Loucy (cell line): ENCODE results near the gene TMED7.

ENCODE experiments used
- H2AFZ ChIP-seq: fragments of 200-600 bp; sonication (generic); 2 replicates; pipeline ENCODE4 v1.6.0; 2016; ENCODE audit warnings: antibody characterized with exemption, mild to moderate bottlenecking, low read length, moderate library complexity
- H3F3A ChIP-seq: fragments of 200-600 bp; 2 replicates; pipeline ENCODE4 v1.6.0; 2016; ENCODE audit warnings: antibody characterized with exemption, low read depth, mild to moderate bottlenecking
- H3K27me3 ChIP-seq: fragments of 200-600 bp; sonication (generic); 2 replicates; pipeline ENCODE4 v1.6.1; 2014; ENCODE audit warnings: low read length, mild to moderate bottlenecking; ENCODE audit not compliant: insufficient read depth, poor library complexity, severe bottlenecking
- H3K36me3 ChIP-seq: fragments of 200-600 bp; sonication (generic); 2 replicates; pipeline ENCODE4 v1.6.1; 2016; ENCODE audit warnings: low read length; ENCODE audit not compliant: insufficient read depth
- H3K4me1 ChIP-seq: fragments of 200-600 bp; sonication (generic); 2 replicates; pipeline ENCODE4 v1.5.1; 2014; ENCODE audit warnings: low read length, mild to moderate bottlenecking; ENCODE audit not compliant: insufficient read depth, poor library complexity, severe bottlenecking
- H3K4me2 ChIP-seq: fragments of 200-600 bp; sonication (generic); 2 replicates; pipeline ENCODE4 v1.6.0; 2014; ENCODE audit warnings: antibody characterized with exemption, low read length, low read depth, mild to moderate bottlenecking; ENCODE audit not compliant: poor library complexity, severe bottlenecking
- H3K4me3 ChIP-seq: fragments of 200-600 bp; sonication (generic); 2 replicates; pipeline ENCODE4 v1.5.1; 2014; ENCODE audit warnings: low read length, mild to moderate bottlenecking, mixed read lengths; ENCODE audit not compliant: poor library complexity, severe bottlenecking
- H3K79me2 ChIP-seq: fragments of 200-600 bp; sonication (generic); 2 replicates; pipeline ENCODE4 v1.6.1; 2014; ENCODE audit warnings: low read length; ENCODE audit not compliant: insufficient read depth
- H3K9ac ChIP-seq: fragments of 200-600 bp; sonication (generic); 2 replicates; pipeline ENCODE4 v1.6.0; 2014; ENCODE audit warnings: mild to moderate bottlenecking, low read depth, low read length, moderate library complexity; ENCODE audit not compliant: poor library complexity, severe bottlenecking
- H3K9me2 ChIP-seq: fragments of 200-600 bp; sonication (generic); replicated peaks from 2 replicates; pipeline ENCODE4 v1.6.1; 2016; ENCODE audit warnings: low read depth, low read length, mixed read lengths
- H3K9me3 ChIP-seq: fragments of 200-600 bp; sonication (generic); 2 replicates; pipeline ENCODE4 v1.6.1; 2014; ENCODE audit warnings: mild to moderate bottlenecking, antibody characterized with exemption, low read length, low read depth; ENCODE audit not compliant: insufficient read depth
- H4K20me1 ChIP-seq: fragments of 200-600 bp; sonication (generic); 2 replicates; pipeline ENCODE4 v1.6.0; 2014; ENCODE audit warnings: antibody characterized with exemption, low read length, mild to moderate bottlenecking; ENCODE audit not compliant: insufficient read depth, poor library complexity, severe bottlenecking
- CTCF ChIP-seq: fragments of 200-600 bp; sonication (generic); conservative IDR thresholded peaks from 2 replicates; pipeline ENCODE4 v1.5.1; 2014; ENCODE audit warnings: mild to moderate bottlenecking, antibody characterized with exemption, low read length
- EZH2phosphoT487 ChIP-seq: fragments of 200-600 bp; IDR thresholded peaks from 2 replicates; pipeline ENCODE4 v1.6.1; 2018; ENCODE audit warnings: antibody characterized with exemption, mild to moderate bottlenecking, moderate library complexity, borderline replicate concordance

Gene TMED7

GRCh38 chr5:115577329-115577728 lies 48.5 kb downstream of the TMED7 start:
- no peaks in the 10 kb centered on the region for H3K36me3 ChIP-seq
- no peaks in the 10 kb centered on the region for H3K9me2 ChIP-seq
- no peaks in the 10 kb centered on the region for H3K27me3 ChIP-seq
- no peaks in the 10 kb centered on the region for H4K20me1 ChIP-seq
- H3K4me3 ChIP-seq = no peak overlapping the region
- TF ChIP-seq EZH2phosphoT487 = no peak
- TF ChIP-seq CTCF = no peak
- H3K9ac ChIP-seq = no peak overlapping the region
- H2AFZ ChIP-seq = no peak overlapping the region
- H3K9me3 ChIP-seq = no peaks in the 10 kb centered on the region
- no peak overlapping the region for H3K4me2 ChIP-seq
- no peaks in the 10 kb centered on the region for H3K79me2 ChIP-seq
- no peaks in the 10 kb centered on the region for H3F3A ChIP-seq
- no peaks in the 10 kb centered on the region for H3K4me1 ChIP-seq

GRCh38 chr5:115575167-115576070 lies 50.4 kb downstream of the TMED7 start:
- Histone ChIP-seq H3F3A (no peaks in the 10 kb centered on the region), H3K9ac (no peak overlapping the region), H3K4me3 (no peak overlapping the region), H3K9me2 (no peaks in the 10 kb centered on the region), H3K79me2 (no peaks in the 10 kb centered on the region), H3K9me3 (no peaks in the 10 kb centered on the region), H3K27me3 (no peaks in the 10 kb centered on the region), H3K4me2 (no peak overlapping the region), H2AFZ (no peak overlapping the region), H3K36me3 (no peaks in the 10 kb centered on the region), H4K20me1 (no peaks in the 10 kb centered on the region), H3K4me1 (no peaks in the 10 kb centered on the region)
- TF ChIP-seq EZH2phosphoT487 = no peak
- TF ChIP-seq CTCF = no peak

GRCh38 chr5:115573133-115573532 lies 52.7 kb downstream of the TMED7 start:
- Histone ChIP-seq H3K9me2 (no peaks in the 10 kb centered on the region), H3K27me3 (no peaks in the 10 kb centered on the region), H3K4me1 (no peaks in the 10 kb centered on the region), H3K4me3 (no peak overlapping the region), H4K20me1 (no peaks in the 10 kb centered on the region), H3K9me3 (no peaks in the 10 kb centered on the region), H3K79me2 (no peaks in the 10 kb centered on the region), H3K4me2 (no peak overlapping the region), H2AFZ (no peak overlapping the region), H3F3A (no peaks in the 10 kb centered on the region), H3K9ac (no peak overlapping the region), H3K36me3 (no peaks in the 10 kb centered on the region)
- no peak for TF ChIP-seq EZH2phosphoT487
- TF ChIP-seq CTCF = no peak
